ENCODE measurements around the gene RUBCN. TPM values are rescaled to one million over a fixed set of nuclear protein-coding genes. Genes with fewer than 3 reads are reported as not detected.
"Not testable (repeated sequence)": the region's sequence is repeated elsewhere in the genome, so short reads cannot be mapped to it uniquely, and the experiment has no call there.

The RUBCN gene
- total RNA-seq, 2 donors from 2014 or later, result 40.2 to 41.7 TPM

GRCh38 chr3:197667968-197668367, 68.7 kb downstream of the RUBCN start:
- ATAC-seq (no peak), DNase-seq (no peak)
- H3K9me3 ChIP-seq (ENCODE audit: control insufficient read depth, low read length, poor library complexity, severe bottlenecking), result no peaks in the 10 kb centered on the region
- no peak overlapping the region for H3K27ac Mint-ChIP-seq
- H3K4me3 Mint-ChIP-seq, result no peak overlapping the region
- peaks cover 5% of the 10 kb centered on the region for H3K4me1 Mint-ChIP-seq
- no peaks in the 10 kb centered on the region for H3K27me3 Mint-ChIP-seq
- peaks cover 4% of the 10 kb centered on the region for H3K36me3 Mint-ChIP-seq (ENCODE audit: low read depth)

- not testable (repeated sequence) for ATAC-seq; H3K36me3 Mint-ChIP-seq (ENCODE audit: low read depth); H3K4me3 Mint-ChIP-seq; H3K27ac Mint-ChIP-seq; DNase-seq; H3K9me3 ChIP-seq (ENCODE audit: control insufficient read depth, low read length, poor library complexity, severe bottlenecking); H3K4me1 Mint-ChIP-seq; H3K27me3 Mint-ChIP-seq
Observed at GRCh38 chr3:197667293-197667692, 69.4 kb downstream of the RUBCN start.

- H3K27me3 Mint-ChIP-seq, result not testable (repeated sequence)
Observed at GRCh38 chr3:197666221-197666842, 70.4 kb downstream of the RUBCN start.

GRCh38 chr3:197665549-197665948, 71.2 kb downstream of the RUBCN start:
- DNase-seq; H3K9me3 ChIP-seq (ENCODE audit: control insufficient read depth, low read length, poor library complexity, severe bottlenecking); H3K27ac Mint-ChIP-seq; H3K36me3 Mint-ChIP-seq (ENCODE audit: low read depth); ATAC-seq; H3K27me3 Mint-ChIP-seq; H3K4me3 Mint-ChIP-seq; H3K4me1 Mint-ChIP-seq: not testable (repeated sequence)

More at GRCh38 chr3:197666221-197666842, 70.4 kb downstream of the RUBCN start:
- not testable (repeated sequence) for ATAC-seq; H3K27ac Mint-ChIP-seq; H3K36me3 Mint-ChIP-seq (ENCODE audit: low read depth); H3K4me1 Mint-ChIP-seq; H3K4me3 Mint-ChIP-seq; DNase-seq; H3K9me3 ChIP-seq (ENCODE audit: control insufficient read depth, low read length, poor library complexity, severe bottlenecking)

DNA sequence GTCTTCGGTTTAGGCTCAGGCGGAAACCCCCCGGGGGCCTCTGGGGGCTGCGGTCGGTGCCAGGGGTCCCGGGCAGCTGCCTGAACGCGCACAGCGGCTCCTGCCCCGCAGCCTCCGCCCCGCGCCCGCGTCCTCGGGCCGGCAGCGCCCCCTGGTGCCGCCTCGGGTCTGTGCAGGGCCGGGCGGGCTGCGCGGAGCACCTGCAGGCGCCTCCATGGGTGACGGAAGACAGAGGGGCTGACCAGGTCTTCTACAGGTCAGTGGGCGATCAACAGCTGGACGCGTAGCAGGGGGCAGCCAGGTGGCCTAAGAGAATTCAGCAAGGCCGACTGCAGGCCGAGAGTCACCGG, 71.6 kb downstream of the RUBCN start:
- H3K36me3 Mint-ChIP-seq (ENCODE audit: low read depth); H3K27ac Mint-ChIP-seq; DNase-seq; H3K4me1 Mint-ChIP-seq; H3K9me3 ChIP-seq (ENCODE audit: control insufficient read depth, low read length, poor library complexity, severe bottlenecking); H3K4me3 Mint-ChIP-seq; H3K27me3 Mint-ChIP-seq: not testable (repeated sequence)
- ATAC-seq, result peak; percentile 96

GRCh38 chr3:197664414-197665141, 72.1 kb downstream of the RUBCN start:
- H3K9me3 ChIP-seq (ENCODE audit: control insufficient read depth, low read length, poor library complexity, severe bottlenecking); H3K36me3 Mint-ChIP-seq (ENCODE audit: low read depth); H3K27ac Mint-ChIP-seq; H3K4me1 Mint-ChIP-seq; DNase-seq; H3K27me3 Mint-ChIP-seq: not testable (repeated sequence)
- peak overlapping the region; percentile 12 for H3K4me3 Mint-ChIP-seq
- ATAC-seq, result peak; percentile 77

DNA sequence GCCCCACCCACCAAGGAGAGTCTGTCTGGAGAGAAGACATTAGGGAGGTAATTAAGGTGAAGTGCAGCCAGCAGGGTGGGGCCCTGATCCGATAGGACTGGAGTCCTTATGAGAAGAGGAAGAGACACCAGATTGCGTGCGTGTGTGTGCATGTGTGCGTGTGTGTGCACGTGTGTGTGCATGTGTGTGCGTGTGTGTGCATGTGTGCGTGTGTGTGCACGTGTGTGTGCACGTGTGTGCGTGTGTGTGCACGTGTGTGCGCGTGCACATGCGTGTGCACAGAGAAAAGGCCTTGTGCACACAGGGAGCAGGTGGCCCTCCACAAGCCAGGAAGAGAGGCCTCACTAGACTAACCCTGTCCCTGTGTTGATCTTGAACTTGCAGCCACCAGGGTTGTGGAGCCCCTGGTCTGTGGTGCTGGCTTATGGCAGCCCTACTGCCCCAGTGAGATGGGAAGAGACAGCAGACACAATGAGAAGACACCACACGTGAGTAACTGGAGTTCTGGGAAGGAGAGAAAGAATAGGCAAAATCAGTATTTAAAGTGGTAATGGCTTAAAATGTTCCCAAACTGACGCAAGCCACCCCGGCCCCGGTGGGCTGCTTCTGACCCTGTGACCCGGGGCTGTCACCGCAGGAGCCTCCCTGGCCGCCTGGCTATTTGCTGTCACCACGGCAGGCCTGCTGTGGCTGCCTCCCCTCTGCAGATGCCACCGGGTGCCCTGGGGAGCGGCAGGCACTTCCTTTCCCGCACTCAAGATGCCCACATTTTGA, 73.2 kb downstream of the RUBCN start:
- not testable (repeated sequence) for DNase-seq; H3K36me3 Mint-ChIP-seq (ENCODE audit: low read depth); H3K9me3 ChIP-seq (ENCODE audit: control insufficient read depth, low read length, poor library complexity, severe bottlenecking); H3K27me3 Mint-ChIP-seq; H3K4me1 Mint-ChIP-seq; H3K27ac Mint-ChIP-seq; H3K4me3 Mint-ChIP-seq; ATAC-seq

DNA sequence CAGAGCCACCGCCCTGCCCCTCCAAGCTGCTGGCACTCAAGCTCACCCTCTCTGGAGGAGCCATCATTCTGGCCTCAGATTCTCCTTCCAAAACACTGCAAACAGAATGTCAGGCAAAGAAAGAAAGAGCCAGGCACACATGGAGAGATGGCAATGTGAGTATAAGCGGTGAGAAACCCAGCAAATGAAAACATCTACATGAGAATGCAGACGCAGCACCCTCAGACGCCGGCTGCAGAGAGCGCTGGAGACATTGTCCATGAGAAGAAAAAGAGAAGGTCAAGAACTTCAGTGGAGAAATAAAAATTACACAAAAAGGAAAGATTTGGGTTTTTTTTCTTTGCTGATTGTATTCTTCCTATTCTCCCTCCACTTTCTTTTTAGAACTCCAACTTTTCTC, 74.4 kb downstream of the RUBCN start:
- not testable (repeated sequence) for H3K36me3 Mint-ChIP-seq (ENCODE audit: low read depth); H3K27ac Mint-ChIP-seq; H3K4me1 Mint-ChIP-seq; DNase-seq; ATAC-seq; H3K27me3 Mint-ChIP-seq; H3K4me3 Mint-ChIP-seq; H3K9me3 ChIP-seq (ENCODE audit: control insufficient read depth, low read length, poor library complexity, severe bottlenecking)

GRCh38 chr3:197661874-197662273, 74.8 kb downstream of the RUBCN start:
- H3K4me1 Mint-ChIP-seq; H3K27me3 Mint-ChIP-seq; H3K36me3 Mint-ChIP-seq (ENCODE audit: low read depth); DNase-seq; H3K27ac Mint-ChIP-seq; H3K9me3 ChIP-seq (ENCODE audit: control insufficient read depth, low read length, poor library complexity, severe bottlenecking); H3K4me3 Mint-ChIP-seq; ATAC-seq: not testable (repeated sequence)

GRCh38 chr3:197661234-197661834, 75.4 kb downstream of the RUBCN start:
- not testable (repeated sequence) for H3K4me1 Mint-ChIP-seq; H3K27me3 Mint-ChIP-seq; H3K9me3 ChIP-seq (ENCODE audit: control insufficient read depth, low read length, poor library complexity, severe bottlenecking); H3K27ac Mint-ChIP-seq; DNase-seq; ATAC-seq; H3K36me3 Mint-ChIP-seq (ENCODE audit: low read depth); H3K4me3 Mint-ChIP-seq

DNA sequence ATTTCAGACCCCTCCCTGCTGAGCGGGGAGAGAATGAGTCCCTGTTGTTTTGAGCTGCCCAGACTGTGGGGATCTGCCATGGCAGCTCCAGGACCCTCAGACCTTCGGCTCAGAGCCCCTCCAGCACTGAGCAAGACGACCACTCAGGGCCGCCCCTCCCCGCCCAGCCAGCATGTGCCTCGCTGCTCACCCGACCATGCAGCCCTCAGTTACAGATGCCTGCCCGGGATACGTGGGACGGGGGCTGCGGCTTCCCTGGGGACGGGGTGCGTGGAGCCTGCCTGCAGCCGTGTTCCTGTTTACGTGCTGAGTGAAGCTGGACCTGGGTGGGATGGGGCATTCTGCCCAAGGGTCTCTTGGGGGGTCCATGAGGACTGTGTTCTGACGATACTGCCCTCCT, 77.0 kb downstream of the RUBCN start:
- H3K4me1 Mint-ChIP-seq, DNase-seq, ATAC-seq: not testable (repeated sequence)

GRCh38 chr3:197659144-197659543, 77.6 kb downstream of the RUBCN start:
- H3K27ac Mint-ChIP-seq; H3K27me3 Mint-ChIP-seq; DNase-seq; H3K4me1 Mint-ChIP-seq; H3K36me3 Mint-ChIP-seq (ENCODE audit: low read depth); ATAC-seq; H3K9me3 ChIP-seq (ENCODE audit: control insufficient read depth, low read length, poor library complexity, severe bottlenecking); H3K4me3 Mint-ChIP-seq: not testable (repeated sequence)

More for the DNA sequence above, 77.0 kb downstream of the RUBCN start:
- H3K27me3 Mint-ChIP-seq; H3K36me3 Mint-ChIP-seq (ENCODE audit: low read depth); H3K9me3 ChIP-seq (ENCODE audit: control insufficient read depth, low read length, poor library complexity, severe bottlenecking); H3K27ac Mint-ChIP-seq; H3K4me3 Mint-ChIP-seq: not testable (repeated sequence)

DNA sequence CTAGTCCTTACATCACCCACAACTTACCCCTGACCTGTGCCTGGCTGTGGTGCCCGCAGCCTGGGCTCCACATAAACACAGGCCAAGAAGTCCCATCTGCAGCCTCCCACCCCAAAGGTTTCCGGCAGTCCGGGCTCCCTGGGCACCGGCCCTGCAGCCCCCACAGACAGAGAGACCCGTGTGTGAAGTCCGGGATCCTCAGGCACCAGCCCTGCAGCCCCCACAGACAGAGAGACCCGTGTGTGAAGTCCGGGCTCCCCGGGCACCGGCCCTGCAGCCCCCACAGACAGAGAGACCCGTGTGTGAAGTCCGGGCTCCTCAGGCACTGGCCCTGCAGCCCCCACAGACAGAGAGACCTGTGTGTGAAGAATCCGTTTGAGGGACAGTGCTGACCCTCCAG, 78.0 kb downstream of the RUBCN start:
- H3K36me3 Mint-ChIP-seq (ENCODE audit: low read depth); H3K4me3 Mint-ChIP-seq; H3K4me1 Mint-ChIP-seq; H3K27me3 Mint-ChIP-seq; DNase-seq; ATAC-seq; H3K27ac Mint-ChIP-seq; H3K9me3 ChIP-seq (ENCODE audit: control insufficient read depth, low read length, poor library complexity, severe bottlenecking): not testable (repeated sequence)

Measured in T-helper 17 cell (primary cell).